Body of pancreas (tissue), 4 donors: ENCODE data around the gene ASCC3. TPM values are rescaled to one million over a fixed set of nuclear protein-coding genes. Genes with fewer than 3 reads are reported as not detected.
A peak's percentile ranks its signal among the peaks of the same experiment; 100 is the strongest.

Source experiments
- ATAC-seq: fragments of 150-250 bp; one replicate; pipeline ENCODE4 v1.9.1; 2016
- DNase-seq, 4 donors: peaks; one replicate each; pipeline ENCODE4 v3.0.0-alpha.2; 2019
- H3K27ac ChIP-seq, 4 donors: fragments of 200-600 bp; sonication (generic); 1 replicate in 3 of 4; 2 replicates in 1 of 4; pipeline versions ENCODE4 v1.5.1 to v1.6.1; 2016 to 2019; ENCODE audit warnings: mild to moderate bottlenecking in 1 of 4, mixed read lengths in 1 of 4, moderate library complexity in 1 of 4
- H3K27me3 ChIP-seq, 2 donors: fragments of 200-600 bp; sonication (generic); one replicate each; pipeline ENCODE4 v1.6.0; 2016; ENCODE audit warnings: mild to moderate bottlenecking in 1 of 2
- H3K36me3 ChIP-seq, 2 donors: fragments of 200-600 bp; sonication (generic); replicated peaks in 1 of 2; 2 replicates each; pipeline ENCODE4 v1.5.1; 2016; ENCODE audit warnings: low read depth in 2 of 2; ENCODE audit not compliant: insufficient read depth in 1 of 2
- H3K4me1 ChIP-seq: fragments of 200-600 bp; sonication (generic); one replicate; pipeline ENCODE4 v1.6.0; 2016
- H3K4me3 ChIP-seq, 2 donors: fragments of 200-600 bp; sonication (generic); 1 replicate in 1 of 2; 2 replicates in 1 of 2; pipeline ENCODE4 v1.5.1; 2016 to 2019
- H3K9me3 ChIP-seq, 3 donors: fragments of 200-600 bp; sonication (generic); 1 replicate in 2 of 3; 2 replicates in 1 of 3; pipeline ENCODE4 v1.5.1; 2016
- POLR2A ChIP-seq, 3 donors: fragments of 450-650 bp; IDR thresholded peaks; one replicate each; pipeline ENCODE4 v1.6.1; 2016; ENCODE audit warnings: antibody characterized with exemption in 3 of 3, mild to moderate bottlenecking in 2 of 3
- WGBS, 2 donors: methylation state at CpG; one replicate each; pipeline ENCODE4 v1.1.5; 2017; 5-methylcytosine and 5-hydroxymethylcytosine counted together
- intact Hi-C: fragments of 100-400 bp; cut with DNase I; formaldehyde crosslinking; loops from one replicate; pipeline ENCODE4 v1.15.1; 2023
- total RNA-seq, 2 donors: library from RNA; depleted of rRNA; stranded (reverse); fragments of >200 nt; gene quantifications; one replicate each; pipeline ENCODE4 v1.1.0, GENCODE V29; 2016
- TF ChIP-seq, protein P1 (sequence below), 7 experiments: fragments of 450-650 bp in 4 of 7; fragments of 200-600 bp in 3 of 7; sonication (generic) in 3 of 7; IDR thresholded peaks; one replicate each; pipeline ENCODE4 v1.5.1; 2016 to 2019; ENCODE audit warnings: antibody characterized with exemption in 7 of 7

ASCC3 gene
- total RNA-seq, 2 donors from 2014 or later, result 16.8 to 26.5 TPM

GRCh38 chr6:100726666-100727065, 154.5 kb downstream of the ASCC3 start:
- no peak for DNase-seq
- H3K9me3 ChIP-seq, result no peaks in the 10 kb centered on the region
- no peaks in the 10 kb centered on the region for H3K27me3 ChIP-seq
- H3K4me3 ChIP-seq, result no peak overlapping the region
- H3K27ac ChIP-seq, result no peak overlapping the region
- no peak for ATAC-seq
- 68% methylated on average over 1 of the region's 1 CpG for WGBS, 2 donors
- intact Hi-C loops, result no loop called here
- H3K4me1 ChIP-seq, result no peaks in the 10 kb centered on the region
- no peak for TF ChIP-seq POLR2A (IDR thresholded peaks at IDR 0.05)
- TF ChIP-seq, protein P1, sequence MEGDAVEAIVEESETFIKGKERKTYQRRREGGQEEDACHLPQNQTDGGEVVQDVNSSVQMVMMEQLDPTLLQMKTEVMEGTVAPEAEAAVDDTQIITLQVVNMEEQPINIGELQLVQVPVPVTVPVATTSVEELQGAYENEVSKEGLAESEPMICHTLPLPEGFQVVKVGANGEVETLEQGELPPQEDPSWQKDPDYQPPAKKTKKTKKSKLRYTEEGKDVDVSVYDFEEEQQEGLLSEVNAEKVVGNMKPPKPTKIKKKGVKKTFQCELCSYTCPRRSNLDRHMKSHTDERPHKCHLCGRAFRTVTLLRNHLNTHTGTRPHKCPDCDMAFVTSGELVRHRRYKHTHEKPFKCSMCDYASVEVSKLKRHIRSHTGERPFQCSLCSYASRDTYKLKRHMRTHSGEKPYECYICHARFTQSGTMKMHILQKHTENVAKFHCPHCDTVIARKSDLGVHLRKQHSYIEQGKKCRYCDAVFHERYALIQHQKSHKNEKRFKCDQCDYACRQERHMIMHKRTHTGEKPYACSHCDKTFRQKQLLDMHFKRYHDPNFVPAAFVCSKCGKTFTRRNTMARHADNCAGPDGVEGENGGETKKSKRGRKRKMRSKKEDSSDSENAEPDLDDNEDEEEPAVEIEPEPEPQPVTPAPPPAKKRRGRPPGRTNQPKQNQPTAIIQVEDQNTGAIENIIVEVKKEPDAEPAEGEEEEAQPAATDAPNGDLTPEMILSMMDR (IDR thresholded peaks at IDR 0.05), result no peak
- no peaks in the 10 kb centered on the region for H3K36me3 ChIP-seq

- H3K27ac ChIP-seq, result no peak overlapping the region
- no peak for ATAC-seq
- H3K4me1 ChIP-seq, result peaks cover 8% of the 10 kb centered on the region
- WGBS, 2 donors, result 76 to 78% methylated on average over 5 of the region's 5 CpGs
- no peak for DNase-seq
- no peak for TF ChIP-seq POLR2A (IDR thresholded peaks at IDR 0.05)
- TF ChIP-seq, protein P1 (IDR thresholded peaks at IDR 0.05), result no peak
- no peaks in the 10 kb centered on the region for H3K27me3 ChIP-seq
- H3K36me3 ChIP-seq, result no peaks in the 10 kb centered on the region
- no peak overlapping the region for H3K4me3 ChIP-seq
- intact Hi-C loops, result no loop called here
- no peaks in the 10 kb centered on the region for H3K9me3 ChIP-seq
Measured at GRCh38 chr6:100724696-100725095, 156.4 kb downstream of the ASCC3 start.

GRCh38 chr6:100724222-100724621, 156.9 kb downstream of the ASCC3 start:
- ATAC-seq (no peak), DNase-seq (no peak)
- Histone ChIP-seq H3K36me3 (no peaks in the 10 kb centered on the region), H3K9me3 (no peaks in the 10 kb centered on the region), H3K4me1 (peaks cover 8% of the 10 kb centered on the region), H3K27me3 (no peaks in the 10 kb centered on the region), H3K4me3 (no peak overlapping the region), H3K27ac (no peak overlapping the region)
- intact Hi-C loops, result no loop called here
- 60 to 70% methylated on average over 1 of the region's 1 CpG for WGBS, 2 donors
- no peak for TF ChIP-seq POLR2A (IDR thresholded peaks at IDR 0.05)
- TF ChIP-seq, protein P1 (IDR thresholded peaks at IDR 0.05), result no peak

GRCh38 chr6:100721256-100721655, 159.9 kb downstream of the ASCC3 start:
- ATAC-seq (no peak), DNase-seq (no peak)
- TF ChIP-seq, protein P1 (IDR thresholded peaks at IDR 0.05), result no peak
- no peak for TF ChIP-seq POLR2A (IDR thresholded peaks at IDR 0.05)
- intact Hi-C loops, result no loop called here
- no peaks in the 10 kb centered on the region for H3K36me3 ChIP-seq
- peaks cover 8% of the 10 kb centered on the region for H3K4me1 ChIP-seq
- no peaks in the 10 kb centered on the region for H3K9me3 ChIP-seq
- H3K4me3 ChIP-seq, result no peak overlapping the region
- H3K27ac ChIP-seq, result no peak overlapping the region
- no peaks in the 10 kb centered on the region for H3K27me3 ChIP-seq

- no peaks in the 10 kb centered on the region for H3K27me3 ChIP-seq
- no peak for TF ChIP-seq POLR2A (IDR thresholded peaks at IDR 0.05)
- TF ChIP-seq, protein P1 (IDR thresholded peaks at IDR 0.05), result peak in 5 of 7 experiments; percentile 24 to 49 (median 40)
- H3K4me1 ChIP-seq, result peaks cover 8% of the 10 kb centered on the region
- DNase-seq (no peak), ATAC-seq (no peak)
- intact Hi-C loops, result no loop called here
- WGBS, 2 donors, result 35 to 50% methylated on average over 5 of the region's 5 CpGs
- no peaks in the 10 kb centered on the region for H3K36me3 ChIP-seq
- no peaks in the 10 kb centered on the region for H3K9me3 ChIP-seq
- no peak overlapping the region for H3K27ac ChIP-seq
- no peak overlapping the region for H3K4me3 ChIP-seq
Measured at GRCh38 chr6:100719883-100720682, 161.0 kb downstream of the ASCC3 start.
